Activated T-cell treated with anti-CD3 and anti-CD28 coated beads for 4 hours (primary cell): Measurements from ENCODE around the gene RPS8.
"Not testable (repeated sequence)": the region's sequence is repeated elsewhere in the genome, so short reads cannot be mapped to it uniquely, and the experiment has no call there.

Experiments
- DNase-seq: peaks from one replicate; pipeline ENCODE4 v3.0.0-alpha.2; 2020

Gene RPS8

DNA sequence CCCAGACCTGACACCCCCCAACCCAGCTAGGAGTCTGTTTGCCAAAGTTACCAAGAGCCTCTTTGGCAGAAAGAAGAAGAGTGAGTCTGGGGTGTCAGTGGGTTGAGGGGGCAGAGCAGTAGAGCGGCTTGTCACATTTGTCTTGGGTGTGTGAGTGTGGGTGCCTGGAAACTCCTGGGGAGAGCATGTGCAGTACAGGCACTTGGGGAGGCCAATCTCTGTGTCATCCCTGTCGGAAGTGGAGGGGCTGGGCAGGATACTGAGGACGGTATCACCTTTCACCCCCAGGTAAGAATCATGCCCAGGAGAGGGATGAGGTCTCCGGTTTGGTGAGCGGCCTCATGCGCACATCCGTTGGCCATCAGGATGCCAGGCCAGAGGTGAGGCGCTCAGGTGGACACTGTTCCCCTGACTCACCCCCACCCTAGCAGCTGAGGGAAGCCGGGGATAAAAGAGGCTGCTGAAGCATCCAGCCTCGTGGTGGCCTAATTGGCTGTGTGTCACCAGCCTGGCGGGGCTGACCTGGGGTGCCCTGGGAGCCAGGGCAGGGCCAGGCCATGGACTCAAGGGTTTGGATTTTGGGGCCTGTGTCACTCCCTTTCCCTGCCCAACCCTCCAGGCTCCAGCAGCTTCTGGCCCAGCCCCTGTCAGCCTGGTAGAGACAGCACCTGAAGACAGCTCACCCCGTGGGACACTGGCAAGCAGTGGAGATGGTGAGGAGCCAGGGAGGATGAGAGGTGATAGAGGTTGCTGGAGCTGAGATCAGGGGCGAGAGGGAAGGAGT lies 28.2 kb downstream of the RPS8 start:
- no peak for DNase-seq

DNA sequence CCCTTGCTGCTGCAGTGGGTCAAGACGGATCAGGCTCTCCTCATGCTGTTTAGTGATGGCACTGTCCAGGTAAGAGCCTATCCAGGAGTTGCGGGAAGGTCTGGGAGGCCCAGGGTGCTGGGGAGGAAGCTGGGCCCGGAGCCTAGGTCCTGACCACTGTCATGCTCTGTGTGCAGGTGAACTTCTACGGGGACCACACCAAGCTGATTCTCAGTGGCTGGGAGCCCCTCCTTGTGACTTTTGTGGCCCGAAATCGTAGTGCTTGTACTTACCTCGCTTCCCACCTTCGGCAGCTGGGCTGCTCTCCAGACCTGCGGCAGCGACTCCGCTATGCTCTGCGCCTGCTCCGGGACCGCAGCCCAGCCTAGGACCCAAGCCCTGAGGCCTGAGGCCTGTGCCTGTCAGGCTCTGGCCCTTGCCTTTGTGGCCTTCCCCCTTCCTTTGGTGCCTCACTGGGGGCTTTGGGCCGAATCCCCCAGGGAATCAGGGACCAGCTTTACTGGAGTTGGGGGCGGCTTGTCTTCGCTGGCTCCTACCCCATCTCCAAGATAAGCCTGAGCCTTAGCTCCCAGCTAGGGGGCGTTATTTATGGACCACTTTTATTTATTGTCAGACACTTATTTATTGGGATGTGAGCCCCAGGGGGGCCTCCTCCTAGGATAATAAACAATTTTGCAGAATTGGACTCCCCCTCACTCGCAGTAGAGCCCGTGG lies 30.1 kb downstream of the RPS8 start:
- DNase-seq: no peak

DNA sequence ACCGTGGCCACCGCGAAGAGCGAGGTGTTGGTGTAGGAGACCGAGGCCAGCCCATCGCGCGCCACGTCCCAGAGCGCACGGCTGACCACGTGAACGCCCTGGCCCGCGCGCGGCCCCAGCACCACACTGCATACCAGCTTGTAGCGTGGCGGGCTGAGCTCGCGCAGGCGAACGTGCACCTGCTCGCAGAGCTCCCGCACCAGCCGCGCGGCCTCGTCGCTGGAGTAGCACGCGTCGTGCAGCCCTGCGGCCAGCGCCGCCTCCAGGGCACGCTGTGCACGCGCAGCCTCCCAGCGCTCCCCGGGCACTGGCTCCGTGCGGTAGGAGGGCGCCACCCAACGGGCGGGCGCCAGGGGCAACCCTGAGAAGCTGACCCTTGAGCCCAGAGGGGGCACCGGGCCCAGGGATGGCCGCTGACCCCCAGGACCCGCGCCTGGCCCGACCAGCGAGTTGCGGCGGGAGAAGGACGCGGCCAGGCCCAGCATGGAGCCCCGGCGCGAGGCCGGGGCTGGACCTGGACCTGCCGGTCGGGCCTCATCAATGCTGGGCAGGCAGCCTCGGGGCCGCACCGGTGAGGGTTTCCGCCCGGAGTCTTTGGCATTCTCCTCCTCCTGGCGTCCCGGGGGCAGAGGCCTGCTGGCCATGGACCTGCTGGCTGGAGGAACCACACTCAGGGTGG lies 30.8 kb downstream of the RPS8 start:
- no peak for DNase-seq

DNA sequence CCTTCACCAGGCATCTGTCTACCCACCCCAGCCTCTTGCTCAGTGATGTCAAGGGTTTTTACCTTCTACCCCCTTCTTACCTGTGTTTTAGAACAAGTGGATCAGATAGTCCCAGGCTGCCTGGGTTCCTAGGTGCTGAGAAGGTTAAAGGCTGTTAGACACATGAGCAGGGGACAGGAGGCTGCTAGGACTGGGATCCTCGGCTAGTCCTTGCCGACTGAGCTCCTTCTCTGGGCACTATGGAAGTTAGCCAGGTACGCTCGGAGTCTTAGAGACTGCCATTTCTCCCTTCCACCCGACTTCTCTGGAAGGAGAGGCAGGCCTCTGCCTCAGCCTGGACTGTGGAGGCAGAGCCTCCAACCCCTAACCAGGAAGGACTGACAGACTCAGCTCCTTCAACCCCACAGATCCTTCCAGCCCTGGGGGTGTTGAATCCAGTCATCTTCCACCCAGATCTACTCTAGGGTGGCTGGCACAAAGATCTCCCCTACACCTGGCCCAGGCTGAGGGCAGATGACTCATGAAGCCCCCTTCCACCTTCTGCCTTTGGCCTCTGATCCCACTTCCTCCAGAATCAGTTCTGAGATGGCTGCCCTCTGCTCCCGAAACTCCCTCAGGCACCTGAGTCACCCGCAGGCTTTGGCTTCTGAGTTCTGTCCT lies 31.5 kb downstream of the RPS8 start, which contains the start of gene DYNLT4:
Gene DYNLT4, minus strand, starts transcription at position 648 of the 660 bp plus-strand sequence. CDS start 683 bp downstream, outside the sequence.
- DNase-seq: no peak

DNA sequence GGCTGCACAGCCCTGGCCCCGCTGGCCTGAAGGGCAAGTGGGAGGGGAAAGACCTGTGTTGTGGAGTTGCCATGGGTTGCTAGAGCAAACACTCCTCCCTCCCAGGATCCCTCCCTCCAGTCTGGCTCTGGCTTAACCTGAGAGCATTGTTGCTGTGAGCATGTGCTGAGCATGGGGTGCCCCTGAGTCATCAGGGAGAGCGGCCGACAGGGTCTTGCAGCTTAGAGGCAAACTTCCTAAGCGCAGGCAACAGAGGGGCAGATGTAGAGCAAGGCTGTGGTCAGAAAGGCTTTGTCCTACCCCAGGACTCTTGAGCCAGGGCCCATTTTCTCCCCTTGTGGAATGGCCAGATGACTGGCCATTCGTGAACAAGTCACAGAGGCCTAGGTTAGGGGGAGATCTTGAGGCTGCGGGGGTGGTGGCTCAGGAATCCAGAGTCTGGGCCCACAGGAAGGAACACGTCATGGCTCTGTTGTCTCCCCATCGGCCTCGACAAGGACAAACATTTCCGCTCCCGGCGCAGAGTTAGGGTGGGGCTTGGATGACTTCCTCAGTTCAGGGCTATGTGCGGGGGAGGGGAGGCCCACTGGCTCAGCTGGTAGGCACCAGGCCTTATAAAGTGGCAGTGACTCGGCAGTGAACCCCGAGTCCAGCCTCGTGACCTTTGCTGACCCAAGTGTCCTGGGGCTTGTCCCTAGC lies 32.2 kb downstream of the RPS8 start:
- peak; percentile 79 for DNase-seq

DNA sequence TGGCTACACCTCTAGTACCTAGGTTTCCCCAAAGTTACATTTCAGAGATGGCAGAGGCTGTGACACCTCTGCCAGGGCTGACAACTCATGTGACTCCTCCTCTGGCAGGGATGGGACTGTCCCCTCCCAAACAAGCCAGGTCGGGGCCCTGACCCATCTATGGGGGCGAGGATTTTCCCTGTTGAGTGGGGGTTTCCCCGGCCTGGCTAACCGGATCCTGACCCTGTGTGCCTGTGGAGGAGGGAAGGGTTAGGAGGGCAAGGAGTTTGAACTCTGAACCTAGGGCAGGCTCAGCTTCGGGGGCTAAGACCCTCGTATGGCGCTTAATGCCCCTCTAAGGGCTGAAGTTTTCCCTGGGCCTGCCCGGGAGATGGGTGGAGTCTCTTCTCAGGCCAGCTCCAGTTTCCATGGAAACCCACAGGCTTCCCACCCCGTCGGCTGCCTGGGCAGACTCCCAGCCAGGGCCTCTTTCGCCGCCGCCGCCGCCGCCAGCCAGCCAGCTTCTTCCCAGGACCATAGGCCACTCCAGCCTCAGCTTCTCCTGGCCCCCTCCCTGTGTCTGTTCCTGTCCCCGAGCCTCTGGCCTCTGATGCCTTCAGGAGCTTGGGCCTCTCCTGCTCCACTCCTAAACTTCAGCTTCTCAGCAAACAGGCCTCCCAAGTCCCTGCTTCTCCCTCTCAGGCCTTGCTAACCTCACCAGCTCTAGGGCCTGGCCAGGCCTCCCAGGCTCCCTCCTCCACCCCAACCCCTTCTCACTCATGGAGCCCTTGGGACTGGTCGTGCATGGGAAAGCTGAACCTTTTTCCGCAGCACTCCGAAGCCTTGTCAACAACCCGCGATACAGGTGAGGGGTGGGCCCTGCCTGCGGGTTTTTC lies 33.0 kb downstream of the RPS8 start, which contains the start of gene BTBD19:
Gene BTBD19, plus strand, starts transcription at position 461 of the 875 bp plus-strand sequence. Its CDS starts 298 bp downstream, at position 759.
- DNase-seq: peak; percentile 70

DNA sequence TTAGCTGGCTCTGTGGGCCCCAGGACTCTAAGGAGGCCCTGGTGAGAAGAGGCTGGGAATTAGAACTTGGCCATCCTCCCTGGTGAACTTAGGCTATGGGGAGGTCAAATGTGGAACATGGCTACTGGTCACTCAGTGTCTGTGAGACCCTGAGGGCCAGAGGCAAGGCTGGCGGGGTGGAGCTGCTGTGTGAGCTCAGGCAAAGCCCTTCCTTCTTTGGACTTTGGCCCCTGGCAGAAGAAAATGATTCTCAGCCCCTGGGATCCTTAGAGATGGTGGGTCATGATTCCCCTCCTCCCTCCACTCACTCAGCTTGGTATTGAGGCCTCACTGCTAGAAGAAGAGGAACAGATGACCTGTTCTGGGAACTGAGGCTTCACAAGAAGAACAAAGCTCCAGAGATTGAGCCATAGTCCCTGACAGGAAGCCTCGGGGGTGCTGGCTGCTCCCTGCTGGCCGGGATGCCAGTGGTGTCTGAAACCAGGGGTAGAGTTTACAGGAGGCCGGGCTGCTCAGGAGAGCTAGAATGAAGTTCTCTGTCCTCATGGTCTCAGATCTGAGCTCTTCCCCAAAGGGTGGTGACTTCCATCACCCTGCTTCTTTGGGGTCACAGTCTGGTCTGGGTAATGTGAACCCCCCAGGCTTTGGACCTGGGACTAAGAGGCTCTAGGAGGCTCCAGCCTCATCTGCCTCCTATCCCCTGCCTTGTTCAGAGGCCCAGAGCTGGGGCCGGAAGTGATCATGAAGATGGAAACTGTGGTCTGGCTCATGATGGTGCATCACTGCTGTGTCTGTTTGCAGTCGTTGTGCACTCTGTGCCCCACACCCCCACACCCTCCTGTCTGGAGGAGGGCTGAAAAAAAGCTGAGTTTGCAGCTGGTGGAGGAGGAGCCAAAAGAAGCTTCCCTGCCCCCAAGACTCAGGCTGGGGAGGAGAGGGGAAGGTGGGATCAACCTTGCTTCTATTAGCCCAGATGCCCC lies 33.9 kb downstream of the RPS8 start:
- DNase-seq: peak; percentile 81

DNA sequence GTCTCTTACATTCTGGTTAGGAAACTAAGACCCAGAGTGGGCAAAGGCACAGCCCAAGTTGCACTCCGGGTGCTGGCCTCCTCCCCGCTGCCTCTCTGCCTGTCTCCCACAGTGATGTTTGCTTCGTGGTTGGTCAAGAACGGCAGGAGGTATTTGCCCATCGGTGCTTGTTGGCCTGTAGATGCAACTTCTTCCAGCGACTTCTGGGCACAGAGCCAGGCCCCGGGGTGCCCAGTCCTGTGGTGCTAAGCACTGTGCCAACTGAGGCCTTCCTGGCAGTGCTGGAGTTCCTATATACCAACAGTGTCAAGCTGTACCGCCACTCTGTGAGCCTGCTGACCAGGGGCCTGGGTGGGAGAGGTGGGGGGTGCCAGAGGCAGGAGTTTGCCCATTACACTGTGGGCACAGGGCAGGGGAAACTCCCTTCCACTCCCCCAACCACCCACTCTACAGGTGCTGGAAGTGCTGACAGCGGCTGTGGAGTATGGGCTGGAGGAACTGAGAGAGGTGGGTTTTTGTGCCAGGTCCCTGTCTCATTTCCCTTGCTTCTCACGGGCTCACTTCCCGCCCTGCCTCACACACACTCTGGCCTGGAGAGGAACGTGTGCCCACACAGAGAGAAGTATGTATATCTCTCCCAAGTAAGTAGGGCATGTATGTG lies 34.9 kb downstream of the RPS8 start:
- DNase-seq: no peak

DNA sequence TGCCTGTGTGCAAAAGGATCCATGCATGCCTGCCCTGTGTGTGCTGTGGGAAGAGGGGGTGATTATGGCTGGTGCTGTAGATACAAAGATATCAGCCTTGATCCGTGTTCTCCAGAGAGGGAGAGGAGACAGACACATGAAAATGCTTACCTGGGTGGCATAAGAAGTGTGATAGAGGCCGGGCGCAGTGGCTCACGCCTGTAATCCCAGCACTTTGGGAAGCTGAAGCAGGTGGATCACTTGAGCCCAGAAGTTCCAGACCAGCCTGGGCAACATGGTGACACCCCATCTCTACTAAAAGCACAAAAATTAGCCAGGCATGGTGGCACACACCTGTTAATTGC lies 35.4 kb downstream of the RPS8 start:
- DNase-seq: not testable (repeated sequence)

DNA sequence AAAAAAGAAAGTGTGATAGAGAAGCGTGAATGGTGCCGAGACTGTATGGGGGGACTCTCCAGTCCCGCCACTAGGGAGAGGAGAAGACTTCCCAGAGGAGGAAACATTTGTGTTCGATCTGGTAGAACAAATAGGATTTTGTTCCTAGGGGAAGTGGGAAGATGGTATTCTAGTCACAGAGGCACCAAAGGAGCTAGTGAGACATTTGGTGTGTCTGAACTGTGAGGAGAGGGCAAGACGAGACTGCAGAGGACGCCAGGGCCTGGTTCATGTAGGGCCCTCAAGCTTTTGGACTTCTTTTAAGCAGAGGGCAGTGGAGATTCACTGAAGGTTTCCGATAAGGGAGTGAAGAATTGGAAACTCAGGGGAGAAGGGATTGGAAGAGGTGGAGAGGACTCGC lies 35.9 kb downstream of the RPS8 start:
- no peak for DNase-seq

DNA sequence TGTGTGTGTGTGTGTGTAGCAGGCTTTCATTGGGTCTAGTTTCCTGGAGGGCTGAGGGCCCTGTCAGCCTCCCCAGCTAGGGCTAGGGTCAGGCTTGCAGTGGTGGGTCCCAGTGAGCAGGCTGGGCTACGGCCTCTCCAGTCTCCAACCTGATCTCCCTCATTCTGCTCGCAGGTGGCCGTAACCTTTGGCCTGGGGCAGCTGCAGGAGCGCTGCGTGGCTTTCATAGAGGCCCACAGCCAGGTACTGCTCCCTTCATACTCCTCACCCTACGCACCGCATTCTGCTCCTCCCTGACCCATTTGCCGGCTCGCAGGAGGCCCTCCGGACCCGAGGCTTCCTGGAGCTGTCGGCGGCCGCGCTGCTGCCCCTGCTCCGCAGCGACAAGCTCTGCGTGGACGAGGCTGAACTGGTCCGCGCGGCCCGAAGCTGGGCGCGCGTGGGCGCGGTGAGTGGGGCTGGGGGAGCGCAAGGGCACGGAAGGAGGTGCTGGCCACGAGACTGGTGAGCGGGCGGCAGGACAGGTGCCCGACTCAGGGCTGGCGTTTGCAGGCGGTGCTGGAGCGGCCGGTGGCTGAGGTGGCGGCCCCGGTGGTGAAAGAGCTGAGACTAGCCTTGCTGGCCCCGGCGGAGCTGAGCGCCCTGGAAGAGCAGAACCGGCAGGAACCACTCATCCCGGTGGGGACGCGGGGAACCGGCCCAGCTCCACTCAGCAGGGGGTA lies 37.6 kb downstream of the RPS8 start:
- no peak for DNase-seq

DNA sequence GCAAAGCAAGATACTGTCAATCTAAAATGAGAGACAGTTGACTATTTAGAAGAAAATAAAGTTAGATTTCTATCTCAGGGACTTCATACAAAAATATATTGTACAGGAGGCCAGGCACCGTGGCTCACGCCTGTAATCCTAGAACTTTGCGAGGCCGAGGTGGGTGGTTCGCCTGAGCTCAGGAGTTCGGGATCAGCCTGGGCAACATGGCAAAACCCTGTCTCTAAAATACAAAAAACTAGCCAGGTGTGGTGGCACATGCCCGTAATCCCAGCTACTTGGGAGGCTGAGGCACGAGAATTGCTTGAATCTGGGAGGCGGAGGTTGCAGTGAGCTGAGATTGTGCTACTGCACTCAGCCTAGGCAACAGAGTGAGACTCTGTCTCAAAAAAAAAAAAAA lies 40.6 kb downstream of the RPS8 start:
- not testable (repeated sequence) for DNase-seq

DNA sequence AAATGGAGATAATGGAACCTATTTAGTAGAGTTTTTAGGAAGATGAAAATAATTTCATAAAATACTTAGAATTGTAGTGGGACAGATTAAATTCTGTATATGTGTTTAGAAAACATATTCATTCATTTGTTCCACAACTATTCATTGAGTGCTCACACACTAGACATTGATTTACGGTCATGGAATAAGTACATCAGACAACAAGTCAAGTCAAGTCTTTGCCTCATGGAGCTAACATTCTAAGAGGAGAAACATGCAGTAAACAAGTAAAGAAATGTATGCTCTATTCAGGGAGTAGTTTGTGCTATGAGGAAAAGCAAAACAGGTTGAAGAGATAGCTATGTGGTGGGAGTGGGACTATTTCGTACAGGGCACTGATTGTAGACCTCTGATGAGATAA lies 42.0 kb downstream of the RPS8 start:
- no peak for DNase-seq

DNA sequence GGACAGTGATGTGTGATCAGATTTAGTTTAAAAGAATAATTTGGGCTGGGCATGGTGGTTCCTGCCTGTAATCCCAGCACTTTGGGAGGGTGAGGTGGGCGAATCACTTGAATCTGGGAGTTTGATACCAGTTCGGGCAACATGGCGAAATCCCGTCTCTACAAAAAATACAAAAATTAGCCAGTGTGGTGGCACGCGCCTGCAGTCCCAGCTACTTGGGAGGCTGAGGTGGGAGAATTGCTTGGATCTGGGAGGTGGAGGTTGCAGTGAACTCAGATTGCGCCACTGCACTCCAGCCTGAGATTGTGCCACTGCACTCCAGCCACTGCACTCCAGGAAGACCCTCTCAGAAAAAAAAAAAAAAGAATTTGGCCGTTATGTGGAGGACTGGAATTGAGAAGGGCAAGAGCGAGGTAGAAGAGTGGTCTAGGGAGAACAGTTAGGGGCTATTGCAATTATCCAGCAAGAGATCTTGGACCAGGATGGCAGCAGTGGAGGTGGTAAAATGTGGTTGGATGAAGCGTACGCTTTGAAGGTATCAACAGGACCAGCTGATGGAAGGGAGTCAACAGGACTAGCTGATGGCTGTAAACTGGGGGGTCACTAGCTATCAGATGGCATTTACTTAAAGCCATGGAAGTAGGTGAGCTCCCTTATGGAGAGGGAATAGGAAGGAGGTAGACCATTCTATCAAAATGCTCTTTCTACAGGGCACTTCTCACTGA lies 42.6 kb downstream of the RPS8 start:
- no peak for DNase-seq

DNA sequence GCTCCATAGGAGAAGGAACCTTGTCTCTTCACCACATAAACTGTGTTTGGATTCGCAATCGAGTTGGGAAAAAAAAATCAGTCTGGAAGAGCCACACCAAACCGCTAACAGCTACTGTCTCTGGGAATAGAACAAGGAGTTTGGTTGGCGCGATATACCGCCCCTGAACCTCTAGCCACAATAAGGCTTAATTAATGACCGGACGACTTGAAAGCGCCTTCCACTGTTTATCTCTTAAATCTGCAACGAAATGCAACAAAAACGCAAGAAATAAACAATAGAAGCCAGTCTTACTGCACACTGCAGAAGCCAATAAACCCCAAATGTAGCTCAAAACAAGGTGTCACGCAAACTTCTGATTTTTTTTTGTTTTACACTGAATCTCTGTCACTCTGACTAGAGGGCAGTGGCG lies 43.9 kb downstream of the RPS8 start:
- DNase-seq: no peak

DNA sequence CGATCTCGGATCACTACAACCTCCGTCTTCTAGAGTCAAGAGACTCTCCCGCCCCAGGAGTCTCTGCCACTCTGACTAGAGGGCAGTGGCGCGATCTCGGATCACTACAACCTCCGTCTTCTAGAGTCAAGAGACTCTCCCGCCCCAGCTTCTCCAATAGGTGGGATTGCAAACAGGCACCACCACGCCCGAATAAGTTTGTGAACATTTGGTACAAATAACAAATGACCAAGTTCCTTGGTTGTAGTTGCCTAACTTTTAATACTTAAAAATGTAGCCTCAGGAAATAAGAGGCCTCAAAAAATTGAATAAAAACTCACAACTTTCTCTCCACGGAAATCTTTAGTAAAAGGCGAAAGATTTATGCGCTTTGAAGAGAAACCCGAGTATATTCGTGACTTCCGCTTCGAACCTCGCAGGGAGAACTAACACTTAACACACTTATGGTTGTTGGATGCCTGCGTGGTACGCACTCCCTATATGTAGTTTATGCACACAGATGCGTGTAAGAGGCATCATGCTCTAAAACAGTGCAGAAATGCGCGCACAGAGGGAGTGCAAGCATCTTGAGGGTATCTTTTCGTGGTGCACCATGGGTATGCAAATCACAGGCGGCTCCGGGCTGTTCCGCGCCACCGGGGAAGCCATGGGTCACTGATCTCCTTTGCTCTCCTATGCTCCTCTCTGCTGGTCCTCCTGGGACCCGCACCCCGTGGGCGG lies 44.4 kb downstream of the RPS8 start:
- peak; percentile 63 for DNase-seq
